Measurements from ENCODE around the gene AMPD3.

Gene AMPD3

DNA sequence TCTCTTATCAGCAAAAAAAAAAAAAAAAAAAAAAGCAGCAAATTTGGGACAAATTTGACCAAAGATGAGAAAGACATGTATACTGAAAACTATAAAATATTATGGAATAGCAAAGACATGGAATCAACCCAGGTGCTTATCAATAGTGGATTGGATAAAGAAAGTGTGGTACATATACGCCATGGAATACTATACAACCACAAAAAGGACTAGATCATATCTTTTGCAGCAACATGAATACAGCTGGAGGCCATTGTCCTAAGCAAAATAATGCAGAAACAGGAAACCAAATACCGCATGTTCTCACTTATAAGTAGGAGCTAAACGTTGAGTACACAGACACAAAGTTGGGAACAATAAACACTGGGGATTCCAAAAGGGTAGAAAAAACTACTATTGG lies 87.7 kb downstream of the AMPD3 start:
- no peak for DNase-seq

DNA sequence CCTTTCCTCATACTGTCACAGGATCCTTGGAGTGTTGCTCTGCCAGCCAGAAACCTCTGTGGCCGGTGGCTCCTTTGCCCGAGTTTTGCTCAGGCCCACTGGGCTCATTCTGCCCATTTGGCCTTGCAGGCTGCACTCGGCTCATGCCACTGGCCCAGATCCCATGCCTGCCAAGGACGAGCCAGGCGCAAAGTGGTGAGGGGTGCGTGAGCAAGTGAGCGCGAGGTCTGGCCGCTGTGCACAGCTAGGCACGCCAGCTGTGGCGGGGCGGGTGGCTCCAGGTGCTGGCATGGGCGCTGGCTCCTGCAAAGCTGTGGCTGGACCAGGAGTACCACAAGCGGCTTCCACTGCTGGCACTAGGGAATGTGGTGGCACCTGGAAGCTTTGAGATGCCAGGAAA lies 88.7 kb downstream of the AMPD3 start:
- DNase-seq: no peak

- no peak for DNase-seq
Measured at GRCh38 chr11:10544491-10545465, 89.7 kb downstream of the AMPD3 start.

- DNase-seq: no peak
Measured at GRCh38 chr11:10550503-10551289, 95.6 kb downstream of the AMPD3 start.

DNA sequence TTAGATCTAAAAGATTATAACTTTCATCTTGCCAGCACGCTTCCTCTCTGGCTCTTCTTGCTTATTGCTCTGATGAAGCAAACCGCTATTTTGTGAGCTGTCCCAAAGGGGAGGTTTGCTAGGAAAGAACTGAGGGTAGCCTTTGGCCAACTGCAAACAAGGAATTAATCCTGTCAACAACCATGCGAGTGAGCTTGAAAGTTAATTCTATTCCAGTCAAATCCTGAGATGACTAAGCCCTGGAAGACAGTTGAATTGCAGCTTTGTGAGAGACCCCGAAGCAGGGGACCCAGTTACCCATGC lies 96.2 kb downstream of the AMPD3 start:
- DNase-seq: no peak

DNA sequence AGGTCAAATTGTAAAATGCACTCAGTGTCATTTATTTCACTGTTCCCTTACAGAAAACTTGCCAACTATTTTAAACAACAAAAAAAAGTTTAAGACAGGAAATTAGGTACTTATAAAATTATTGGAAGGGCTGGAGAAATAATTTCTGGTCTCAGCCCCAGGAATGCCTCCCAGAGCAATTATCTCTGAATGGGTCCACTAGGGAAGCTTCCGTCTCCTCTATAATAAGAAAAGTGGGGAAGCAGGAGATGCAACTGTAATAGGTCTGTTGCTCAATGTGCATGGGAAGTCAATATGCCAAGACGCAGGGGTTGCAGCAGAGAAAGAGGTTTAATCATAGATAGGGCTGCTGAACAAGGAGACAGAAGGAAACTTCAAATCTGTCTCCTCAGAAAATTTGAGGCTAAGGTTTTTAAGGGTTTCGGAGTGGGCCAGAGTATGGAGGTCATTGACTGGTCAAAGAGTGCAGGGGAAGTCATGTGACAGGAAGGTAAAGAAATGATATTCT lies 96.8 kb downstream of the AMPD3 start:
- no peak for DNase-seq

DNA sequence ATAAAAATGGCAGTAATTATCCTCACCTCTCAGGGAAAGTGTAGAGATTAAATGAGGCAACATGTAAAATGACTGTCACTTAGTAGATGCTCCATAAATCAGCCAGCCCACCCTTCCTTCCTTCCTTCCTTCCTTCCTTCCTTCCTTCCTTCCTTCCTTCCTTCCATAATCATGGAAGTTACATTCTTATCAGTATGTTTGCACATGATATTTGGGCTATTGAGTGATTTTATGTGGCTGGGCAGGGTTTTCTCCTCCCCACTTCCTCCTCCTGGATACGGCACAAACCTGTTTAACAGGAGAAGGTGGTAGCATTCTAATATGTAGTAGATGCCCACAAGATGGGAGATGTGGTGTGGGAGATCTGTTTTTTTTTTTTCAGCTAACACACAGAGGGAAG lies 101.5 kb downstream of the AMPD3 start:
- no peak for DNase-seq

Data from stimulated activated CD4-positive, alpha-beta T cell treated with anti-CD3 and anti-CD28 coated beads, Interleukin-4, amount 100 ng/mL, for 4 hours (primary cell).